ENCODE data around the gene SLC9A3.

DNA sequence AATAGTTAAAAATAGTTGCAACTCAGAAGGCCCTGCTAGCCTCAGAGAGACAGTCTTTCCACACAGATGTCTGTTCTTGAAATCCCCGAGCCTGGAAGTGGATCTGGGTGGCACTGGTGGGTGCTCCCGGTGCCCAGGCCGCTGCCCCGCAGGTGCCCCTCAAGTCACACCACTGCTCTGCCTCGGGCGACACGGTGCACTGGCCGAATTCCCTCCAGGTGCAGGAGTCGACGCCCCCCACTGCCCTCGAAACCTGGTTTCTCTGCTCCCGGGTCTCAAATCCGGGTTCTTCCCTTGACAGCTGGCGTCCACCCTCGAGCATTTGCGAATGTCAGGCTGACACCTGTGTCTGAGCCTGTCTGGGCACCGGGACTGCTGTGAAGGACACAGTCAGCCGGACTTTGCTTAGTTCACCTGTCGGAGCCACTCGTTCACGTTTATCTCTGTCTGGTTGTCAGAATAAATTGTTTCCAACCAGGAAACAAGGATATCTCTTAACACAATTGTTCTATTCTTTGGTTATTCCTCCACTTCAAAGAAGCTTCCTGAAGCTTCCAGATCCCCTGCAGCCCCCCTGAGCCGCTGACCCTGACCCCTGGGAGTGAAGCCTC is 27.1 kb downstream of the SLC9A3 start:
- TF ChIP-seq, protein P1, sequence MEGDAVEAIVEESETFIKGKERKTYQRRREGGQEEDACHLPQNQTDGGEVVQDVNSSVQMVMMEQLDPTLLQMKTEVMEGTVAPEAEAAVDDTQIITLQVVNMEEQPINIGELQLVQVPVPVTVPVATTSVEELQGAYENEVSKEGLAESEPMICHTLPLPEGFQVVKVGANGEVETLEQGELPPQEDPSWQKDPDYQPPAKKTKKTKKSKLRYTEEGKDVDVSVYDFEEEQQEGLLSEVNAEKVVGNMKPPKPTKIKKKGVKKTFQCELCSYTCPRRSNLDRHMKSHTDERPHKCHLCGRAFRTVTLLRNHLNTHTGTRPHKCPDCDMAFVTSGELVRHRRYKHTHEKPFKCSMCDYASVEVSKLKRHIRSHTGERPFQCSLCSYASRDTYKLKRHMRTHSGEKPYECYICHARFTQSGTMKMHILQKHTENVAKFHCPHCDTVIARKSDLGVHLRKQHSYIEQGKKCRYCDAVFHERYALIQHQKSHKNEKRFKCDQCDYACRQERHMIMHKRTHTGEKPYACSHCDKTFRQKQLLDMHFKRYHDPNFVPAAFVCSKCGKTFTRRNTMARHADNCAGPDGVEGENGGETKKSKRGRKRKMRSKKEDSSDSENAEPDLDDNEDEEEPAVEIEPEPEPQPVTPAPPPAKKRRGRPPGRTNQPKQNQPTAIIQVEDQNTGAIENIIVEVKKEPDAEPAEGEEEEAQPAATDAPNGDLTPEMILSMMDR (IDR thresholded peaks at IDR 0.05) = no peak
- no peak for TF ChIP-seq POLR2A (IDR thresholded peaks at IDR 0.05; ENCODE audit: low read depth)

Measured in esophagus muscularis mucosa (tissue), 3 donors.